Astrocyte of the spinal cord (primary cell): ENCODE measurements around the gene EIF4G1.

ENCODE experiments used
- DNase-seq: peaks from one replicate; pipeline ENCODE4 v3.0.0; 2011; ENCODE audit warnings: low read depth, low spot score
- H3K4me3 ChIP-seq: 2 replicates; pipeline ENCODE4 v1.5.1; 2011; ENCODE audit warnings: low read depth, mild to moderate bottlenecking, low read length, moderate library complexity
- in situ Hi-C: cut with HindIII; loops from 2 replicates; pipeline ENCODE4 v1.10.0; 2017; ENCODE audit warnings: low sequenced_read_pairs
- TF ChIP-seq, protein P1 (sequence below): IDR thresholded peaks from 2 replicates; pipeline ENCODE4 v1.5.1; 2012; ENCODE audit warnings: low read depth, mild to moderate bottlenecking, low read length, inconsistent platforms

The EIF4G1 gene

GRCh38 chr3:184295771-184296170, 18.6 kb upstream of the EIF4G1 start:
- in situ Hi-C loops = no loop called here
- TF ChIP-seq, protein P1, sequence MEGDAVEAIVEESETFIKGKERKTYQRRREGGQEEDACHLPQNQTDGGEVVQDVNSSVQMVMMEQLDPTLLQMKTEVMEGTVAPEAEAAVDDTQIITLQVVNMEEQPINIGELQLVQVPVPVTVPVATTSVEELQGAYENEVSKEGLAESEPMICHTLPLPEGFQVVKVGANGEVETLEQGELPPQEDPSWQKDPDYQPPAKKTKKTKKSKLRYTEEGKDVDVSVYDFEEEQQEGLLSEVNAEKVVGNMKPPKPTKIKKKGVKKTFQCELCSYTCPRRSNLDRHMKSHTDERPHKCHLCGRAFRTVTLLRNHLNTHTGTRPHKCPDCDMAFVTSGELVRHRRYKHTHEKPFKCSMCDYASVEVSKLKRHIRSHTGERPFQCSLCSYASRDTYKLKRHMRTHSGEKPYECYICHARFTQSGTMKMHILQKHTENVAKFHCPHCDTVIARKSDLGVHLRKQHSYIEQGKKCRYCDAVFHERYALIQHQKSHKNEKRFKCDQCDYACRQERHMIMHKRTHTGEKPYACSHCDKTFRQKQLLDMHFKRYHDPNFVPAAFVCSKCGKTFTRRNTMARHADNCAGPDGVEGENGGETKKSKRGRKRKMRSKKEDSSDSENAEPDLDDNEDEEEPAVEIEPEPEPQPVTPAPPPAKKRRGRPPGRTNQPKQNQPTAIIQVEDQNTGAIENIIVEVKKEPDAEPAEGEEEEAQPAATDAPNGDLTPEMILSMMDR = no peak
- no peak overlapping the region for H3K4me3 ChIP-seq
- DNase-seq = no peak

- H3K4me3 ChIP-seq = no peak overlapping the region
- in situ Hi-C loops = no loop called here
- no peak for DNase-seq
- TF ChIP-seq, protein P1 = no peak
These were observed 17.8 kb upstream of the EIF4G1 start for GRCh38 chr3:184296616-184297015.

DNA sequence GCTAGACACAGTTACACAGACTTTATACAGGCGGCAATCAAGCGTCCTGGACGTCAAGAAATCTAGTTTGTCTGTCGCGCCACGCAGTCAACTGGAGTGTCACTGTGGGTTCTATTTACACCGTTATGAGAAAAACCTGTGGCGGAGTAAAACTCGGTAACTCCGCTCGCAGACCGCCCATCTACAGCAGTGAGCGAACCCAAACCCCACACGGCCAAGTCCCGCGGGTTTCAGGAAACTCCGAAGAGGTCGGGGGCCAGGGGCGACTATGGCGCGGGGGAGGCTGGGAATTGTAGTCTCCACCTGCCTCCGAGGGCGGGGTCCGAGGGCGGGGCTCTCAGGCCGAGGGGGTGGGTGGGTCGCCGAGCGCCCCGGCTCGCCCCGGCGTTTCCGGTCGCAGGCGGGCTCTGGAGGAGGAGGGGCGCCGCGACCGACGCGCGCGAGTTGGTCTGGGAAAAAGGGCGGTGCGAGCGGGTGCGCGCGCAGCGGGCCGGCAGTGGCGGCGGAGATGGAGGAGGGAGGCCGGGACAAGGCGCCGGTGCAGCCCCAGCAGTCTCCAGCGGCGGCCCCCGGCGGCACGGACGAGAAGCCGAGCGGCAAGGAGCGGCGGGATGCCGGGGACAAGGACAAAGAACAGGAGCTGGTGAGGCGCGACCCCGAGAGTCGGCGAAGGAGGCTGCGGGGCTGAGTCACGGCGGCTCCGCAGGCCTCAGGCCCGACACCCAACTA, 15.5 kb upstream of the EIF4G1 start, which contains the start of gene PSMD2:
PSMD2 (plus strand) TSS at position 483 of the 729 bp plus-strand sequence; CDS start at position 509, 26 bp downstream.
- TF ChIP-seq, protein P1 = no peak
- DNase-seq = peak; percentile 97
- peak within 1 kb of the TSS; percentile 75 for H3K4me3 ChIP-seq
- in situ Hi-C loops = no loop called here

DNA sequence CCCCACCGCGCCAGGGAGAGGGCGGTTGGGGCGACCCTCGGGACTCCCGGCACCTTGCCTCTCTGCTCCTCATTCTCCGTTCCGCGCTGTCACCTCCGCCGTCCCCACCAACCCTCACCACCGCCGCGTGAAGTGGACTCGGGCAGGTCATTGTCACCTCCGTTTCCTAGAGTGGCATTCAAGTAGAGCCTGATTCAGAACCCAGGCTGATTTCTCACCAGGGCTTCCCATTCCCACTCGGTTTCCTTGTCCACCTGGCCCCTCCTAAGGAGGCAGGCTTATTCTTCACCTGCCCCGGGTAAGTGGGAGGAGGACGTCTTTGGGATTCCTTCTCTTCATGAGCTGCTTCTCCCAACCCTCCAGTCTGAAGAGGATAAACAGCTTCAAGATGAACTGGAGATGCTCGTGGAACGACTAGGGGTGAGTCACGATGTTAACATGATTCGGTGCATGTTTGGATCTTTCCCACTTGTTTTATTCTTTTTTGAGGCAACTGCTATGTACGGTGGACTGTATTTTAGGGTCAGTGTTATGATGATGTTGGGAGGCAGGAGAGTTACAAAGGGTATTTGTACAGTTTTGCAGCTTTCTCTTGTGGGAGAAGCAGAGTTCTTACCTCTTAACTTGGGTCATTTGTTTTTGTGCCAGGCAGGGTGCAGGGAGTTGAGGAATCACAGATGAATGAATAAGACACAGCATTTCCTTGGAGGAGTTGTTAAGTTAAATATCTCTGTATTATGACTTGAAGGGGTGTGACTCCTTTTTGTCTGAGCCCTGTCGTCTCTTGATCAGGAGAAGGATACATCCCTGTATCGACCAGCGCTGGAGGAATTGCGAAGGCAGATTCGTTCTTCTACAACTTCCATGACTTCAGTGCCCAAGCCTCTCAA, 14.7 kb upstream of the EIF4G1 start:
- TF ChIP-seq, protein P1 = no peak
- in situ Hi-C loops = no loop called here
- peak; percentile 38 for DNase-seq
- peak overlapping the region; percentile 75 for H3K4me3 ChIP-seq

GRCh38 chr3:184300378-184300720, 14.1 kb upstream of the EIF4G1 start:
- DNase-seq = peak; percentile 23

GRCh38 chr3:184305577-184305976, 8.8 kb upstream of the EIF4G1 start:
- TF ChIP-seq, protein P1 = peak; percentile 43
- in situ Hi-C loops = no loop called here
- DNase-seq = peak; percentile 27
- H3K4me3 ChIP-seq = no peak overlapping the region

More at GRCh38 chr3:184300378-184300720, 14.1 kb upstream of the EIF4G1 start:
- peak overlapping the region; percentile 75 for H3K4me3 ChIP-seq
- TF ChIP-seq, protein P1 = no peak
- in situ Hi-C loops = no loop called here
